OCI-LY3 (cell line): ENCODE data around the gene TEPSIN.

ENCODE experiments used
- H2AFZ ChIP-seq: fragments of 200-600, 300-600 bp; shearing (Covaris generic); 2 replicates; pipeline ENCODE4 v1.6.0; 2014; ENCODE audit warnings: antibody characterized with exemption, low read depth, low read length
- H3K27ac ChIP-seq: fragments of 200-600, 300-600 bp; sonication (generic); 2 replicates; pipeline ENCODE4 v1.5.1; 2014; ENCODE audit warnings: mild to moderate bottlenecking, low read length, moderate library complexity, mixed read lengths
- H3K27me3 ChIP-seq: fragments of 200-600, 300-600 bp; sonication (generic); 2 replicates; pipeline ENCODE4 v1.6.1; 2014; ENCODE audit warnings: low read depth, low read length, mixed read lengths
- H3K36me3 ChIP-seq: fragments of 200-600, 300-600 bp; sonication (generic); replicated peaks from 2 replicates; pipeline ENCODE3; 2014; ENCODE audit warnings: low read depth, low read length, mixed read lengths
- H3K4me1 ChIP-seq: fragments of 300-600, 200-600 bp; sonication (generic); 2 replicates; pipeline ENCODE4 v1.6.1; 2014; ENCODE audit warnings: low read length, mixed read lengths
- H3K4me2 ChIP-seq: fragments of 200-600, 300-600 bp; sonication (generic); 2 replicates; pipeline ENCODE4 v1.6.1; 2014; ENCODE audit warnings: low read length, mixed read lengths
- H3K4me3 ChIP-seq: fragments of 300-600, 200-600 bp; sonication (generic); 2 replicates; pipeline ENCODE4 v1.5.1; 2014; ENCODE audit warnings: antibody characterized with exemption, mild to moderate bottlenecking, low read length, moderate library complexity
- H3K79me2 ChIP-seq: fragments of 300-600, 200-600 bp; shearing (Covaris generic); 2 replicates; pipeline ENCODE4 v1.6.1; 2014; ENCODE audit warnings: mild to moderate bottlenecking, low read length, mixed read lengths
- H3K9ac ChIP-seq: fragments of 300-600, 200-600 bp; shearing (Covaris generic); 2 replicates; pipeline ENCODE4 v1.6.0; 2014; ENCODE audit warnings: mild to moderate bottlenecking, low read length, moderate library complexity
- H3K9me3 ChIP-seq: fragments of 200-600, 300-600 bp; shearing (Covaris generic); 2 replicates; pipeline ENCODE4 v1.6.1; 2014; ENCODE audit warnings: low read length, mixed read lengths; ENCODE audit not compliant: insufficient read depth
- H4K20me1 ChIP-seq: fragments of 200-600, 300-600 bp; sonication (generic); 2 replicates; pipeline ENCODE4 v1.6.1; 2016; ENCODE audit warnings: low read length, mixed read lengths; ENCODE audit not compliant: insufficient read depth
- CTCF ChIP-seq: fragments of 200-600, 300-600 bp; sonication (generic); IDR thresholded peaks from 2 replicates; pipeline ENCODE4 v1.5.1; 2014; ENCODE audit warnings: antibody characterized with exemption, low read length, low read depth
- EZH2phosphoT487 ChIP-seq: fragments of 200-600 bp; shearing (Covaris generic); IDR thresholded peaks from 2 replicates; pipeline ENCODE4 v1.6.1; 2018; ENCODE audit warnings: antibody characterized with exemption, mixed run types, low read depth

The TEPSIN gene

GRCh38 chr17:81286491-81287145 lies 47.8 kb upstream of the TEPSIN start:
- no peaks in the 10 kb centered on the region for H3K27me3 ChIP-seq
- H3K27ac ChIP-seq = no peak overlapping the region
- H3K9me3 ChIP-seq = no peaks in the 10 kb centered on the region
- no peak overlapping the region for H3K4me3 ChIP-seq
- no peak overlapping the region for H2AFZ ChIP-seq
- H3K79me2 ChIP-seq = peaks cover 55% of the 10 kb centered on the region
- H3K36me3 ChIP-seq = peaks cover 28% of the 10 kb centered on the region
- H3K9ac ChIP-seq = no peak overlapping the region
- H4K20me1 ChIP-seq = peaks cover 26% of the 10 kb centered on the region; the same call in 1 of the 2 replicates
- H3K4me1 ChIP-seq = no peaks in the 10 kb centered on the region
- H3K4me2 ChIP-seq = no peak overlapping the region
- TF ChIP-seq CTCF = no peak
- no peak for TF ChIP-seq EZH2phosphoT487

GRCh38 chr17:81285894-81286293 lies 47.0 kb upstream of the TEPSIN start:
- peaks cover 21% of the 10 kb centered on the region; the same call in 1 of the 2 replicates for H4K20me1 ChIP-seq
- peaks cover 28% of the 10 kb centered on the region for H3K36me3 ChIP-seq
- no peaks in the 10 kb centered on the region for H3K4me1 ChIP-seq
- H3K9me3 ChIP-seq = no peaks in the 10 kb centered on the region
- H3K4me3 ChIP-seq = no peak overlapping the region
- H3K27ac ChIP-seq = no peak overlapping the region
- no peak overlapping the region for H3K4me2 ChIP-seq
- H3K9ac ChIP-seq = no peak overlapping the region
- TF ChIP-seq EZH2phosphoT487 (no peak), CTCF (no peak)
- H3K27me3 ChIP-seq = no peaks in the 10 kb centered on the region
- peaks cover 48% of the 10 kb centered on the region for H3K79me2 ChIP-seq
- no peak overlapping the region for H2AFZ ChIP-seq

GRCh38 chr17:81285179-81285878 lies 46.5 kb upstream of the TEPSIN start:
- no peak overlapping the region for H2AFZ ChIP-seq

More at GRCh38 chr17:81285179-81285878, 46.5 kb upstream of the TEPSIN start:
- no peak overlapping the region for H3K9ac ChIP-seq
- no peak overlapping the region for H3K27ac ChIP-seq
- no peaks in the 10 kb centered on the region for H3K4me1 ChIP-seq
- no peaks in the 10 kb centered on the region for H3K9me3 ChIP-seq
- H3K79me2 ChIP-seq = peaks cover 42% of the 10 kb centered on the region
- H3K4me2 ChIP-seq = no peak overlapping the region
- peaks cover 20% of the 10 kb centered on the region; the same call in 1 of the 2 replicates for H4K20me1 ChIP-seq
- no peak overlapping the region for H3K4me3 ChIP-seq
- no peak for TF ChIP-seq EZH2phosphoT487
- TF ChIP-seq CTCF = no peak
- peaks cover 27% of the 10 kb centered on the region for H3K36me3 ChIP-seq
- H3K27me3 ChIP-seq = no peaks in the 10 kb centered on the region
